H1 (cell line): ENCODE measurements around the gene PRRG4. TPM values are rescaled to one million over a fixed set of nuclear protein-coding genes. Genes with fewer than 3 reads are reported as not detected.

Experiments
- CTCF ChIA-PET: fragments of 300-600 bp; sonication (Branson Sonifier 250); formaldehyde crosslinking; loops from one replicate; lab custom pipeline; 2021; ENCODE audit not compliant: partially characterized antibody; lab: Charles Lee
- POLR2A ChIA-PET: fragments of 300-600 bp; sonication (Branson Sonifier 250); formaldehyde crosslinking; loops from one replicate; lab custom pipeline; 2021; ENCODE audit warnings: inconsistent platforms; ENCODE audit not compliant: partially characterized antibody; lab: Charles Lee
- DNase-seq, 2 experiments: peaks; one replicate each; pipeline versions ENCODE4 v3.0.0 to v3.0.0-alpha.2; 2010 to 2022; ENCODE audit warnings: low spot score in 2 of 2, low read depth in 1 of 2, mixed read lengths in 1 of 2
- FAIRE-seq: peaks from 2 replicates; lab custom pipeline; 2011; peaks lifted over from hg19 to GRCh38; lab: Jason Lieb, UNC
- H2AFZ ChIP-seq: 2 replicates; pipeline ENCODE4 v1.8.1; 2012; ENCODE audit warnings: low read length, inconsistent platforms
- H2AK5ac ChIP-seq: 2 replicates; pipeline ENCODE4 v1.6.1; 2013; ENCODE audit warnings: low read depth, low read length
- H2BK120ac ChIP-seq: replicated peaks from 2 replicates; pipeline ENCODE3; 2013; ENCODE audit warnings: low read depth, low read length, inconsistent platforms
- H2BK12ac ChIP-seq: 2 replicates; pipeline ENCODE4 v1.6.1; 2013; ENCODE audit warnings: low read depth, low read length
- H2BK15ac ChIP-seq: 2 replicates; pipeline ENCODE4 v1.6.1; 2013; ENCODE audit warnings: low read length
- H2BK20ac ChIP-seq: 2 replicates; pipeline ENCODE4 v1.6.1; 2013; ENCODE audit warnings: low read length
- H2BK5ac ChIP-seq: 2 replicates; pipeline ENCODE4 v1.6.1; 2013; ENCODE audit warnings: low read depth, low read length
- H3K14ac ChIP-seq: 2 replicates; pipeline ENCODE4 v1.6.1; 2013; ENCODE audit warnings: inconsistent platforms; ENCODE audit not compliant: insufficient read length
- H3K18ac ChIP-seq: 2 replicates; pipeline ENCODE4 v1.6.1; 2013; ENCODE audit warnings: low read length; ENCODE audit errors: extremely low read depth
- H3K23ac ChIP-seq: 2 replicates; pipeline ENCODE4 v1.6.1; 2013; ENCODE audit warnings: inconsistent platforms; ENCODE audit not compliant: insufficient read length
- H3K23me2 ChIP-seq: 2 replicates; pipeline ENCODE4 v1.6.1; 2013; ENCODE audit warnings: low read depth, low read length
- H3K27ac ChIP-seq: 2 replicates; pipeline ENCODE4 v1.6.1; 2011; ENCODE audit warnings: low read depth, low read length, inconsistent platforms
- H3K27me3 ChIP-seq, 4 experiments: replicated peaks in 1 of 4; 1 replicate in 1 of 4; 2 replicates in 3 of 4; pipeline versions ENCODE4 v1.6.1 to v1.8.1; 2011 to 2013; ENCODE audit warnings: low read length in 3 of 4, mild to moderate bottlenecking in 3 of 4, inconsistent platforms in 2 of 4, mixed read lengths in 2 of 4, moderate library complexity in 1 of 4; ENCODE audit not compliant: control insufficient read depth in 3 of 4, insufficient read depth in 3 of 4; ENCODE audit errors: extremely low read depth in 1 of 4
- H3K36me3 ChIP-seq, 4 experiments: 2 replicates each; pipeline versions ENCODE4 v1.6.1 to v1.8.1; 2011 to 2013; ENCODE audit warnings: mild to moderate bottlenecking in 4 of 4, low read length in 3 of 4, moderate library complexity in 2 of 4, control low read depth in 1 of 4, inconsistent platforms in 1 of 4; ENCODE audit not compliant: insufficient read depth in 4 of 4, control insufficient read depth in 2 of 4
- H3K4ac ChIP-seq: replicated peaks from 2 replicates; pipeline ENCODE3; 2013; ENCODE audit warnings: low read length, low read depth, mixed read lengths, inconsistent platforms; ENCODE audit not compliant: insufficient read length
- H3K4me1 ChIP-seq, 4 experiments: replicated peaks in 1 of 4; 1 replicate in 1 of 4; 2 replicates in 3 of 4; pipeline versions ENCODE4 v1.6.1 to v1.8.1; 2011 to 2013; ENCODE audit warnings: low read length in 3 of 4, inconsistent platforms in 2 of 4, mixed read lengths in 1 of 4; ENCODE audit not compliant: insufficient read depth in 4 of 4, control insufficient read depth in 3 of 4
- H3K4me2 ChIP-seq, 2 experiments: 2 replicates each; pipeline versions ENCODE4 v1.6.1 to v1.8.1; 2011 to 2013; ENCODE audit warnings: low read depth in 2 of 2, low read length in 2 of 2, control low read depth in 1 of 2, inconsistent platforms in 1 of 2, mild to moderate bottlenecking in 1 of 2; ENCODE audit not compliant: insufficient read depth in 1 of 2
- H3K4me3 ChIP-seq, 4 experiments: fragments of 200-600, 300-600 bp in 1 of 4; sonication (generic), shearing (Covaris generic), sonication (Bioruptor Twin) in 1 of 4; 2 replicates each; pipeline versions ENCODE4 v1.5.1 to v1.8.1; 2011 to 2016; ENCODE audit warnings: low read length in 4 of 4, low read depth in 3 of 4, control low read depth in 2 of 4, inconsistent platforms in 2 of 4, mild to moderate bottlenecking in 2 of 4, mixed read lengths in 1 of 4, moderate library complexity in 1 of 4; ENCODE audit not compliant: insufficient read depth in 2 of 4; ENCODE audit errors: extremely low read depth in 1 of 4
- H3K56ac ChIP-seq: replicated peaks from 2 replicates; pipeline ENCODE3; 2013; ENCODE audit warnings: low read depth, mild to moderate bottlenecking, mixed read lengths, low read length, inconsistent platforms; ENCODE audit not compliant: insufficient read length
- H3K79me1 ChIP-seq: 2 replicates; pipeline ENCODE4 v1.6.1; 2013; ENCODE audit warnings: low read depth, low read length, control low read depth
- H3K79me2 ChIP-seq, 2 experiments: 2 replicates each; pipeline versions ENCODE4 v1.6.1 to v1.8.1; 2012 to 2013; ENCODE audit warnings: low read length in 2 of 2, mild to moderate bottlenecking in 2 of 2, inconsistent platforms in 1 of 2; ENCODE audit not compliant: insufficient read depth in 2 of 2, control insufficient read depth in 1 of 2
- H3K9ac ChIP-seq, 4 experiments: replicated peaks in 1 of 4; 1 replicate in 1 of 4; 2 replicates in 3 of 4; pipeline versions ENCODE4 v1.6.1 to v1.8.1; 2011 to 2013; ENCODE audit warnings: low read depth in 3 of 4, low read length in 3 of 4, control low read depth in 2 of 4, mild to moderate bottlenecking in 2 of 4, moderate library complexity in 2 of 4, inconsistent platforms in 1 of 4; ENCODE audit errors: extremely low read depth in 1 of 4
- H3K9me3 ChIP-seq, 2 experiments: 2 replicates each; pipeline versions ENCODE4 v1.6.1 to v1.8.1; 2012 to 2013; ENCODE audit warnings: mild to moderate bottlenecking in 2 of 2, moderate library complexity in 2 of 2, control low read depth in 1 of 2, inconsistent platforms in 1 of 2, low read depth in 1 of 2, low read length in 1 of 2, mixed read lengths in 1 of 2; ENCODE audit not compliant: insufficient read depth in 2 of 2
- H4K20me1 ChIP-seq, 2 experiments: replicated peaks in 1 of 2; 2 replicates each; pipeline versions ENCODE3 to v1.8.1; 2011 to 2013; ENCODE audit warnings: inconsistent platforms in 2 of 2, low read length in 2 of 2, mild to moderate bottlenecking in 1 of 2; ENCODE audit not compliant: insufficient read depth in 2 of 2, control insufficient read depth in 1 of 2
- H4K5ac ChIP-seq: 2 replicates; pipeline ENCODE4 v1.6.1; 2013; ENCODE audit warnings: low read length, low read depth, mixed read lengths, inconsistent platforms; ENCODE audit not compliant: insufficient read length
- H4K8ac ChIP-seq: 2 replicates; pipeline ENCODE4 v1.8.0; 2013; ENCODE audit warnings: mild to moderate bottlenecking, moderate library complexity, low read length, inconsistent platforms; ENCODE audit not compliant: insufficient read depth; ENCODE audit errors: extremely low read depth
- H4K91ac ChIP-seq: replicated peaks from 2 replicates; pipeline ENCODE3; 2013; ENCODE audit warnings: low read length, mixed read lengths, inconsistent platforms; ENCODE audit not compliant: insufficient read length
- ASH2L ChIP-seq: fragments of 200-600, 300-600 bp; sonication (generic); IDR thresholded peaks from one replicate; pipeline ENCODE4 v1.7.1; 2017; ENCODE audit warnings: low read length
- CHD1 ChIP-seq: IDR thresholded peaks from 2 replicates; pipeline ENCODE4 v1.6.1; 2012; ENCODE audit warnings: low read depth, low read length, improper control_type of control experiment
- EZH2 ChIP-seq: fragments of 200-600 bp; sonication (generic); IDR thresholded peaks from 2 replicates; pipeline ENCODE4 v1.7.1; 2012; ENCODE audit warnings: low read depth, mild to moderate bottlenecking, moderate library complexity, low read length, inconsistent platforms; ENCODE audit not compliant: severe bottlenecking
- KDM5A ChIP-seq: fragments of 200-600 bp; IDR thresholded peaks from 2 replicates; pipeline ENCODE4 v1.7.1; 2012; ENCODE audit warnings: mild to moderate bottlenecking, low read length, inconsistent platforms, mixed read lengths
- PHF8 ChIP-seq: fragments of 200-600 bp; sonication (generic); conservative IDR thresholded peaks from 2 replicates; pipeline ENCODE4 v1.7.1; 2012; ENCODE audit warnings: low read depth, mild to moderate bottlenecking, inconsistent platforms, low read length, moderate library complexity
- POLR2AphosphoS5 ChIP-seq: IDR thresholded peaks from 2 replicates; pipeline ENCODE4 v1.6.1; 2011; ENCODE audit warnings: low read depth, low read length
- RNF2 ChIP-seq: fragments of 200-900, 300-1000 bp; sonication (generic); IDR thresholded peaks from 2 replicates; pipeline ENCODE4 v1.7.1; 2016; ENCODE audit warnings: borderline replicate concordance, low read depth, mild to moderate bottlenecking, antibody characterized with exemption, low read length; ENCODE audit not compliant: poor library complexity, severe bottlenecking; ENCODE audit errors: missing control alignments
- SIRT6 ChIP-seq: IDR thresholded peaks from one replicate; pipeline ENCODE4 v1.7.1; 2012; ENCODE audit warnings: low read length, inconsistent platforms
- SIX5 ChIP-seq: IDR thresholded peaks from 2 replicates; pipeline ENCODE4 v1.6.1; 2011; ENCODE audit warnings: mild to moderate bottlenecking, low read depth, low read length
- SP1 ChIP-seq: IDR thresholded peaks from 2 replicates; pipeline ENCODE4 v1.6.1; 2011; ENCODE audit warnings: low read depth, low read length
- SUZ12 ChIP-seq: fragments of 200-600 bp; sonication (generic); IDR thresholded peaks from 2 replicates; pipeline ENCODE4 v1.6.1; 2012; ENCODE audit warnings: mild to moderate bottlenecking, inconsistent platforms, low read length, moderate library complexity, mixed read lengths
- TAF1 ChIP-seq: IDR thresholded peaks from 2 replicates; pipeline ENCODE4 v1.6.1; 2011; ENCODE audit warnings: mild to moderate bottlenecking, low read depth, low read length
- TBP ChIP-seq: IDR thresholded peaks from 2 replicates; pipeline ENCODE4 v1.6.1; 2011; ENCODE audit warnings: low read depth, low read length, improper control_type of control experiment
- WGBS, 2 experiments: shearing (Covaris generic) in 1 of 2; methylation state at CpG; one replicate each; pipeline versions ENCODE4 v1.1.6 to v1.1.7; 2013 to 2015; ENCODE audit warnings: low lambda C conversion rate in 2 of 2, mixed read lengths in 2 of 2, inconsistent platforms in 1 of 2, low coverage in 1 of 2, missing lambda C conversion rate in 1 of 2; ENCODE audit not compliant: insufficient replicate concordance in 2 of 2, insufficient coverage in 1 of 2, insufficient read length in 1 of 2; ENCODE audit errors: extremely low coverage in 1 of 2, missing lambda C conversion rate in 1 of 2; 5-methylcytosine and 5-hydroxymethylcytosine counted together
- polyA plus RNA-seq, 7 experiments: library from polyadenylated mRNA; depleted of rRNA in 3 of 7; stranded (reverse) in 5 of 7; unstranded in 2 of 7; fragments of >200 nt in 5 of 7; fragments of 200-250 nt in 2 of 7; gene quantifications; 1 replicate in 5 of 7; 2 replicates in 1 of 7; 4 replicates in 1 of 7; pipeline versions ENCODE4 v1.2.1 to v1.2.3, GENCODE V29; 2011 to 2013; ENCODE audit warnings: missing spikeins in 2 of 7, mixed read lengths in 2 of 7
- total RNA-seq: library from RNA; stranded (reverse); fragmentation: NEBNext Ultra II Directional; extraction: Animal tissue kit (Norgen Biotek cat#: 25700); gene quantifications from 2 replicates; pipeline ENCODE4 v1.2.1, GENCODE V29; 2021
- TF ChIP-seq, protein P1 (sequence below): IDR thresholded peaks from 2 replicates; pipeline ENCODE4 v1.6.1; 2012; ENCODE audit warnings: inconsistent platforms

The PRRG4 gene
- total and polyA plus RNA-seq, 2 of the 8 experiments (the other 6 are each of a cell fraction or from before 2014, with no cell fraction given) = 0.65 to 1.7 TPM

DNA sequence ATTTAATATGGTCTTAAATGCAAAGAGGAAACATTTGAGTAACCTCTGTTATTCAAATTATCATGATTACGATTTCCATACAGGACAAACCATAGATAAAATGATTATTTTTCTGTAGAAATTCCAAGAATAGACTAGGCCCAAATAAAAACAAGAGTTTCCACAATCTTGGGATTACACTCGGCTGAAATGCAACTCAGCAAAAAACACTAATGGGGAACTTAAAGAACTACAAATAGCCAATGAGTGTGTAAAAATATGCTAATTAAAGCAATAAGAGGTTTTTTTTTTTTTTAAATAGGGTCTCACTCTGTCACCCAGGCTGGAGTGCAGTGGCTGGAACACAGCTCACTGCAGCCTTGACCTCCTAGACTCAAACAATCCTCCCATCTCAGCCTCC, 10.5 kb upstream of the PRRG4 start:
- no peak for DNase-seq
- H2AK5ac ChIP-seq = no peak overlapping the region
- TF ChIP-seq TBP (no peak), ASH2L (no peak), SIX5 (no peak), SIRT6 (no peak), CHD1 (no peak), PHF8 (no peak), POLR2AphosphoS5 (no peak), SUZ12 (no peak), SP1 (no peak), TAF1 (no peak), KDM5A (no peak), RNF2 (no peak), EZH2 (no peak)
- TF ChIP-seq, protein P1, sequence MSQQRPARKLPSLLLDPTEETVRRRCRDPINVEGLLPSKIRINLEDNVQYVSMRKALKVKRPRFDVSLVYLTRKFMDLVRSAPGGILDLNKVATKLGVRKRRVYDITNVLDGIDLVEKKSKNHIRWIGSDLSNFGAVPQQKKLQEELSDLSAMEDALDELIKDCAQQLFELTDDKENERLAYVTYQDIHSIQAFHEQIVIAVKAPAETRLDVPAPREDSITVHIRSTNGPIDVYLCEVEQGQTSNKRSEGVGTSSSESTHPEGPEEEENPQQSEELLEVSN = no peak
- TF ChIP-seq, all 59 proteins: peak for 0
- Histone ChIP-seq H3K9me3 (no peaks in the 10 kb centered on the region), H3K23ac (no peak overlapping the region), H3K9ac (no peak overlapping the region), H2AFZ (no peak overlapping the region), H3K18ac (no peak overlapping the region), H4K8ac (no peak overlapping the region), H3K27me3 (no peaks in the 10 kb centered on the region), H2BK5ac (no peak overlapping the region), H3K4me3 (no peak overlapping the region), H3K4ac (no peak overlapping the region), H3K4me1 (no peaks in the 10 kb centered on the region), H4K5ac (no peak overlapping the region), H3K79me2 (no peaks in the 10 kb centered on the region), H2BK12ac (no peak overlapping the region), H4K91ac (no peak overlapping the region), H2BK120ac (no peak overlapping the region), H3K4me2 (no peak overlapping the region), H3K27ac (no peak overlapping the region), H3K36me3 (no peaks in the 10 kb centered on the region), H3K79me1 (no peaks in the 10 kb centered on the region), H4K20me1 (no peaks in the 10 kb centered on the region), H2BK15ac (no peak overlapping the region), H3K23me2 (no peaks in the 10 kb centered on the region), H2BK20ac (no peak overlapping the region), H3K14ac (no peak overlapping the region), H3K56ac (no peak overlapping the region)
- no peak for FAIRE-seq
- WGBS, 2 experiments = 90% methylated on average over 2 of the region's 2 CpGs; no CpG with 5 or more reads in 1 of the 2 experiments
- ChIA-PET CTCF (no interaction called here), POLR2A (no interaction called here)
